ENCODE measurements around the gene USP28.

GRCh38 chr11:113827477-113827876, 47.9 kb downstream of the USP28 start:
- no peak for TF ChIP-seq CTCF (IDR thresholded peaks at IDR 0.05; ENCODE audit: control extremely low read depth in 1 of 3, insufficient read depth in 1 of 3, low read depth in 1 of 3, low read length in 3 of 3)
- no peak for TF ChIP-seq RXRA (IDR thresholded peaks at IDR 0.05; ENCODE audit: insufficient read depth, low read depth, low read length)
- no peak for TF ChIP-seq MAFK (IDR thresholded peaks at IDR 0.05; ENCODE audit: low read depth, low read length)
- no peak for TF ChIP-seq ZNF274 (IDR thresholded peaks at IDR 0.05; ENCODE audit: borderline replicate concordance, extremely low read depth, low read length)
- no peak for TF ChIP-seq JUN (IDR thresholded peaks at IDR 0.05; ENCODE audit: low read depth, low read length)

Measured in H1 (cell line).